Activated naive CD8-positive, alpha-beta T cell treated with anti-CD3 and anti-CD28 coated beads for 36 hours (primary cell): ENCODE measurements around the gene PLPPR4. TPM values are rescaled to one million over a fixed set of nuclear protein-coding genes. Genes with fewer than 3 reads are reported as not detected.

Source experiments
- DNase-seq: peaks from one replicate; pipeline ENCODE4 v3.0.0; 2021
- H3K27ac Mint-ChIP-seq: one replicate; pipeline ENCODE4 v1.8.0; 2022; ENCODE audit warnings: mild to moderate bottlenecking, moderate library complexity, mixed read lengths
- H3K27me3 Mint-ChIP-seq: one replicate; pipeline ENCODE4 v1.8.0; 2022; ENCODE audit warnings: mild to moderate bottlenecking, mixed read lengths
- H3K36me3 Mint-ChIP-seq: one replicate; pipeline ENCODE4 v1.8.0; 2021; ENCODE audit warnings: mild to moderate bottlenecking, mixed read lengths
- H3K4me1 Mint-ChIP-seq: one replicate; pipeline ENCODE4 v1.8.0; 2021; ENCODE audit warnings: mixed read lengths
- H3K4me3 Mint-ChIP-seq: one replicate; pipeline ENCODE4 v1.8.0; 2022; ENCODE audit warnings: mild to moderate bottlenecking, moderate library complexity, mixed read lengths
- H3K9me3 Mint-ChIP-seq: one replicate; pipeline ENCODE4 v1.8.0; 2022; ENCODE audit warnings: mixed read lengths
- total RNA-seq, 2 experiments: library from RNA; stranded (reverse); gene quantifications; one replicate each; pipeline ENCODE4 v1.2.3, GENCODE V29; 2021

The PLPPR4 gene
- total RNA-seq, 2 experiments from 2014 or later = not detected

GRCh38 chr1:99297923-99298322, 33.6 kb downstream of the PLPPR4 start:
- DNase-seq = no peak
- H3K27me3 Mint-ChIP-seq = no peaks in the 10 kb centered on the region
- peaks cover under 1% of the 10 kb centered on the region for H3K9me3 Mint-ChIP-seq
- H3K27ac Mint-ChIP-seq = no peak overlapping the region
- H3K4me1 Mint-ChIP-seq = no peaks in the 10 kb centered on the region
- H3K4me3 Mint-ChIP-seq = no peak overlapping the region
- no peaks in the 10 kb centered on the region for H3K36me3 Mint-ChIP-seq

GRCh38 chr1:99304725-99305282, 40.5 kb downstream of the PLPPR4 start:
- H3K4me1 Mint-ChIP-seq = no peaks in the 10 kb centered on the region
- no peak for DNase-seq
- no peaks in the 10 kb centered on the region for H3K27me3 Mint-ChIP-seq
- H3K9me3 Mint-ChIP-seq = peaks cover 3% of the 10 kb centered on the region
- H3K27ac Mint-ChIP-seq = no peak overlapping the region
- H3K36me3 Mint-ChIP-seq = no peaks in the 10 kb centered on the region
- H3K4me3 Mint-ChIP-seq = no peak overlapping the region

- no peak overlapping the region for H3K4me3 Mint-ChIP-seq
- DNase-seq = no peak
- no peaks in the 10 kb centered on the region for H3K4me1 Mint-ChIP-seq
- H3K9me3 Mint-ChIP-seq = peaks cover 3% of the 10 kb centered on the region
- no peaks in the 10 kb centered on the region for H3K27me3 Mint-ChIP-seq
- no peak overlapping the region for H3K27ac Mint-ChIP-seq
- H3K36me3 Mint-ChIP-seq = no peaks in the 10 kb centered on the region
Measured at GRCh38 chr1:99305626-99306025, 41.3 kb downstream of the PLPPR4 start.

GRCh38 chr1:99306056-99306455, 41.8 kb downstream of the PLPPR4 start:
- Mint-ChIP-seq H3K36me3 (no peaks in the 10 kb centered on the region), H3K27me3 (no peaks in the 10 kb centered on the region), H3K4me3 (no peak overlapping the region), H3K4me1 (no peaks in the 10 kb centered on the region), H3K27ac (no peak overlapping the region), H3K9me3 (peaks cover 3% of the 10 kb centered on the region)
- DNase-seq = no peak

GRCh38 chr1:99306644-99307043, 42.4 kb downstream of the PLPPR4 start:
- no peak overlapping the region for H3K27ac Mint-ChIP-seq
- H3K9me3 Mint-ChIP-seq = peaks cover 3% of the 10 kb centered on the region
- no peaks in the 10 kb centered on the region for H3K36me3 Mint-ChIP-seq
- H3K27me3 Mint-ChIP-seq = no peaks in the 10 kb centered on the region
- no peak overlapping the region for H3K4me3 Mint-ChIP-seq
- DNase-seq = no peak
- no peaks in the 10 kb centered on the region for H3K4me1 Mint-ChIP-seq

- no peaks in the 10 kb centered on the region for H3K36me3 Mint-ChIP-seq
- no peak for DNase-seq
- H3K4me3 Mint-ChIP-seq = no peak overlapping the region
- no peak overlapping the region for H3K27ac Mint-ChIP-seq
- H3K4me1 Mint-ChIP-seq = no peaks in the 10 kb centered on the region
- no peaks in the 10 kb centered on the region for H3K27me3 Mint-ChIP-seq
- no peaks in the 10 kb centered on the region for H3K9me3 Mint-ChIP-seq
Measured at GRCh38 chr1:99315305-99315704, 51.0 kb downstream of the PLPPR4 start.

GRCh38 chr1:99326215-99326949, 62.1 kb downstream of the PLPPR4 start:
- no peak for DNase-seq
- Mint-ChIP-seq H3K9me3 (no peaks in the 10 kb centered on the region), H3K27ac (no peak overlapping the region), H3K27me3 (peaks cover 4% of the 10 kb centered on the region), H3K36me3 (no peaks in the 10 kb centered on the region), H3K4me1 (no peaks in the 10 kb centered on the region), H3K4me3 (no peak overlapping the region)

GRCh38 chr1:99327357-99327756, 63.1 kb downstream of the PLPPR4 start:
- Mint-ChIP-seq H3K4me1 (no peaks in the 10 kb centered on the region), H3K27me3 (peaks cover 4% of the 10 kb centered on the region), H3K36me3 (no peaks in the 10 kb centered on the region), H3K27ac (no peak overlapping the region), H3K4me3 (no peak overlapping the region), H3K9me3 (no peaks in the 10 kb centered on the region)
- DNase-seq = no peak

- Mint-ChIP-seq H3K27ac (no peak overlapping the region), H3K9me3 (no peaks in the 10 kb centered on the region), H3K4me1 (no peaks in the 10 kb centered on the region), H3K27me3 (peaks cover 4% of the 10 kb centered on the region), H3K36me3 (no peaks in the 10 kb centered on the region), H3K4me3 (no peak overlapping the region)
- DNase-seq = no peak
Measured at GRCh38 chr1:99328171-99328570, 63.9 kb downstream of the PLPPR4 start.

GRCh38 chr1:99331083-99331482, 66.8 kb downstream of the PLPPR4 start:
- Mint-ChIP-seq H3K4me1 (no peaks in the 10 kb centered on the region), H3K9me3 (no peaks in the 10 kb centered on the region), H3K36me3 (no peaks in the 10 kb centered on the region)

GRCh38 chr1:99331636-99332035, 67.3 kb downstream of the PLPPR4 start:
- no peaks in the 10 kb centered on the region for H3K36me3 Mint-ChIP-seq
- H3K27me3 Mint-ChIP-seq = peaks cover 4% of the 10 kb centered on the region
- no peak for DNase-seq
- no peaks in the 10 kb centered on the region for H3K9me3 Mint-ChIP-seq
- H3K4me1 Mint-ChIP-seq = no peaks in the 10 kb centered on the region
- no peak overlapping the region for H3K27ac Mint-ChIP-seq
- H3K4me3 Mint-ChIP-seq = no peak overlapping the region

More at GRCh38 chr1:99331083-99331482, 66.8 kb downstream of the PLPPR4 start:
- DNase-seq = no peak
- H3K4me3 Mint-ChIP-seq = no peak overlapping the region
- peaks cover 4% of the 10 kb centered on the region for H3K27me3 Mint-ChIP-seq
- H3K27ac Mint-ChIP-seq = no peak overlapping the region

GRCh38 chr1:99332561-99332960, 68.3 kb downstream of the PLPPR4 start:
- Mint-ChIP-seq H3K27me3 (no peaks in the 10 kb centered on the region), H3K36me3 (no peaks in the 10 kb centered on the region), H3K4me3 (no peak overlapping the region), H3K27ac (no peak overlapping the region), H3K9me3 (no peaks in the 10 kb centered on the region), H3K4me1 (no peaks in the 10 kb centered on the region)
- DNase-seq = no peak

- Mint-ChIP-seq H3K27ac (no peak overlapping the region), H3K4me3 (no peak overlapping the region), H3K4me1 (no peaks in the 10 kb centered on the region), H3K9me3 (peaks cover 1% of the 10 kb centered on the region), H3K27me3 (no peaks in the 10 kb centered on the region), H3K36me3 (no peaks in the 10 kb centered on the region)
- DNase-seq = no peak
Measured at GRCh38 chr1:99334991-99335390, 70.7 kb downstream of the PLPPR4 start.

- peaks cover 7% of the 10 kb centered on the region for H3K27me3 Mint-ChIP-seq
Measured at GRCh38 chr1:99347041-99347684, 82.9 kb downstream of the PLPPR4 start.

GRCh38 chr1:99348397-99349132, 84.3 kb downstream of the PLPPR4 start:
- Mint-ChIP-seq H3K4me1 (no peaks in the 10 kb centered on the region), H3K9me3 (no peaks in the 10 kb centered on the region)

More at GRCh38 chr1:99347041-99347684, 82.9 kb downstream of the PLPPR4 start:
- no peak for DNase-seq
- Mint-ChIP-seq H3K9me3 (no peaks in the 10 kb centered on the region), H3K27ac (no peak overlapping the region), H3K4me1 (no peaks in the 10 kb centered on the region), H3K4me3 (no peak overlapping the region), H3K36me3 (no peaks in the 10 kb centered on the region)

More at GRCh38 chr1:99348397-99349132, 84.3 kb downstream of the PLPPR4 start:
- DNase-seq = no peak
- H3K27me3 Mint-ChIP-seq = no peaks in the 10 kb centered on the region
- H3K36me3 Mint-ChIP-seq = no peaks in the 10 kb centered on the region
- no peak overlapping the region for H3K27ac Mint-ChIP-seq
- no peak overlapping the region for H3K4me3 Mint-ChIP-seq
